SH-SY5Y (cell line): ENCODE data around the gene MINK1.

Experiments used
- GATA2 ChIP-seq: IDR thresholded peaks from 2 replicates; pipeline ENCODE4 v1.6.1; 2011; ENCODE audit warnings: mild to moderate bottlenecking, low read depth, low read length
- GATA3 ChIP-seq: IDR thresholded peaks from 2 replicates; pipeline ENCODE4 v1.6.1; 2011; ENCODE audit warnings: low read depth, mild to moderate bottlenecking, low read length, moderate library complexity

DNA sequence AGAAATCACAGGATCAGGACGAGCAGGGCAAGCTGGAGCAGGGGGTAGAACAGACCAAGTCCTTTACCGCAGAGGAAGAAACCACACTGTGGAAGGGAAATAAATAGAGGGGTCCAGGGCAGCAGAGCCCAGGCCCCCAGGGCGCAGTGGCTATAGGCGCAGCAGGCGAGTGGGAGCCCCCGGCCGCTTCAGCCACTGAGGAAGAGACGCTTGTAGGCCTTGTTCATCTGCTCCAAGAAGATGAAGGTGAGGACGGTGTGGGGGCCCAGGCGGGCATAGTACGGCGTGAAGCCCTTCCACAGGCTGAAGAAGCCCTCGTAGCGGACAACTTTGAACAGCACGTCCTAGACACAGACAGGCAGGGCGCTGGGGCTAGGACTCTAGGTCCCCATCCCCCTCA lies 104.4 kb downstream of the MINK1 start:
- no peak for TF ChIP-seq GATA2
- TF ChIP-seq GATA3 = no peak
